Urothelium cell line (cell line): ENCODE results near the gene TEK.
A peak's percentile ranks its signal among the peaks of the same experiment; 100 is the strongest.

Source experiments
- DNase-seq: peaks from one replicate; pipeline ENCODE4 v3.0.0; 2011; ENCODE audit warnings: low spot score, mixed read lengths
- FAIRE-seq: peaks from 2 replicates; lab custom pipeline; 2011; peaks lifted over from hg19 to GRCh38; lab: Jason Lieb, UNC

The TEK gene

DNA sequence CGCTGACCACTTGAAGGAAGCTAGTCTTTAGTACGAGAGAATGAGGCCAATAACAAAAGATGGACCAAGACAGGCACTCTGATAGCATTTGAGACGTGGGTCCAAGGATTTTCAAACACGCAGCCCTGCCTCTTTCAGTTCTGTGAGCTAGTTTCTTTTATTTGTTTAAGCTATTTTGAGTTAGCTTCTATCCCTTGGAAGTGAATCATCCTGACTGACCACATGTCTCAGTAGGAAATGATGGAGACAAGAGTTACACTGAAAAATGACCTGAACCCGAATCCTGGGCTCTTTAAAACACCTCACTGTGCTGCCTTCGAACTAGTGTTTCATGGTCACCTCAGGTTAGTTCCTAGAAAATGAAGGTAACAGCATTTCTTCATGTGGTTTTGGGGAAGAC lies 9.9 kb downstream of the TEK start:
- DNase-seq (peak; percentile 50), FAIRE-seq (no peak)

DNA sequence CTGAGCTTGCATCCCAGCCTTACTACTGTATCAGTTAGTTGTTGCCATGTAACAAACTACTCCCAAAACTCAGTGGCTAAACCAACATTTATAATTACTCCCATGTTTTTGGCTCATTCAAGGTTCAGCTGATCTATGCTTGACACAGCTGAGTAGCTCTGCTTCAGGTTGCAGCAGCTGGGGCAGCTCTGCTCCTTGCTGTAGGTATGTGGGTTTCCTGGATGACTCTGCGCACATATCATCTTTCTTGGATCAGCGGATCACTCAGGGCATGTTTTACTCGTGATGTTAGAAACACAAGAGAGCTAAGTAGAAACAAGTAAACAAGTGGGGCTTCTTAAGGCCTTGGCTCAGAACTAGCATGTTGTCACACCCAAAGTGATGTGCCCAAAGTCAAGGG lies 15.1 kb downstream of the TEK start:
- DNase-seq (no peak), FAIRE-seq (peak; percentile 87)

DNA sequence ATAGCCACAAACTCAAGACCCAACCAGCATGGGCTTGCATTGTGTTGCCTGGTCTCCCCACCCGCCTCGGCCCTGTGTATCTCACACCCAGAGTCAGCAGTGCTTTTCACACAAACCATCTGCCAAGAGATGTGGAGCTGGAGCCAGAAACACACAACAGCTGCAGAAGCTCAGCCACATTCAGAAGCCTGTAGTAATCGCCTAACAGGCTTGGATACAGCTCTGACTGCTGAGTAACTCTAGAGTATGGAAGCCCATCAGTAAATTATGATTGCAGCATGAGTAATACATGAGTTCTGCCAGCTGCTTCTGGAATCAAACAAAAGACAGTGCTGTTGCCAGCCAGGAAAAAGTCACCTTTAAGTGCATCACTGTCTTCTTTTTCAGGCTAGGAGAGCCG lies 16.0 kb downstream of the TEK start:
- DNase-seq, result peak; percentile 90
- peak; percentile 88 for FAIRE-seq

DNA sequence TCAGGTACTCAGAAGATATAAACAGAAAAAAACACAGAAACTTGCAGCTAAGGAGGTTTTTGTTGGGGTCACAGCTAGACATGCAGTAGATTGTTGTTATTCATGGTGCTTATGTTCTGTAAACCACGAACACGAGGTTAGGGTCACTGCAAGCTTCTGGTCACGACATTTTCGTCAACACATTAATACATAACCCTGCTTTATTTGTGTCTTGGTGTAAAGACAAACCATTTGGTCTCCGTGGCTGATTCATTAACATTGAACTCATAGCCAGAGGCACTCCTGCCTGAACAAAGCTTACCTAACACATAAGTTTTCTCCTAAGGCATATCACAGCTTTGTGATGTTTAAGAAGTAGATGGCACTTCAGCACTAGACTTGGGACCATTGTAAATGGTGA lies 16.9 kb downstream of the TEK start:
- DNase-seq (no peak), FAIRE-seq (peak; percentile 96)

DNA sequence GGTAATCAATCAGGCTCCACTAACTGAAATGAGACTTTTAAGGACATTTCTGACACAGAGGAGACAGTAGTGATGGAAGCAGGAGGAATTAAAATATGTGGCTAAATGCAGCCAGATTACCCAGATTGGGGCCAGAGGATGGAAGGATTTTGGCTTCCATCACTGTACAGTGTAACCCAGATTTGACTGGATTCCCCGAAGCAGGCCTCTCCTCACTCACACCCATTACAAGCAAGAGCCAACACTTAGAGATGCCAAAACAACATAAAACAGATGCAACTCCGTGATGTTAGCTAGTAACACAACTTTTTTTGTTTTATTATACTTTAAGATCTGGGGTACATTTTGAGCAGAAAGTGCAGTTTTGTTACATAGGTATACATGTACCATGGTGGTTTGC lies 17.6 kb downstream of the TEK start:
- no peak for FAIRE-seq

DNA sequence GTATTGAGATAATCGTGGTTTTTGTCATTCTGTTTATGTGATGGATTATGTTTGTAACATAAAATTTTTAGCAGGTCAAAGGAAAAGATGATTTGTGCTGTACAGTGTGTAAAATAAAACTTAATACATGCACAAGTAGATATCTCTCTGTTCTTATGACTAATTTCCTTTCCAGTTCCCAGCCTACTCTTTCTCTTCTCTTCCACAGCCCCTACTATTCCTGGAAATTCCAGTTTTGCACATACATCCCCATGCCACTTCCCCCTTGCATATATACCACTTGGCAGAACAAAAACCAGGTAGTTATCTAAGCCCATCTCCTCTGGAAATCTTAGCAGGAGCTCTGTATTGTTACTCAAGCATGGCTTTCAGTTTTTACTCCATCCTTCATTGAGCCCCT lies 20.2 kb downstream of the TEK start:
- FAIRE-seq, result no peak
- no peak for DNase-seq

More for the DNA sequence above, 17.6 kb downstream of the TEK start:
- DNase-seq, result no peak

DNA sequence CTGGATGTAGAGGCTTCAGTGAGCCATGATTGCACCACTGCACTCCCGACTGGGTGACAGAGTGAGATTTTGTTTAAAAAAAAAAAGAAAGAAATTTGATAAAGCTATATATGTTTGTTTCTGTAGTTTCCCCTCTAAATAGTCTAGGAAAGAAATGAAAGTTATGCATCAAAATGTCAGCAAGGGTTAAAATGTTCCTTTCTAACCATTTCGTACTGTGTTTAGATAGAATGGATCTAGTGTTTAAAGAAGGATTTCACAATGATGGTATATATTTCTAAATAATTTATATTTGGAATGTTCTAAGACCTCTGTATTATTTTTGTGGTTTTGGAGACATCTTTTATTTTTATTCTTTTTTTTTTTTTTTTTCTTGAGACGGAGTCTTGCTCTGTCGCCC lies 22.7 kb downstream of the TEK start:
- FAIRE-seq, result no peak
- DNase-seq, result no peak

DNA sequence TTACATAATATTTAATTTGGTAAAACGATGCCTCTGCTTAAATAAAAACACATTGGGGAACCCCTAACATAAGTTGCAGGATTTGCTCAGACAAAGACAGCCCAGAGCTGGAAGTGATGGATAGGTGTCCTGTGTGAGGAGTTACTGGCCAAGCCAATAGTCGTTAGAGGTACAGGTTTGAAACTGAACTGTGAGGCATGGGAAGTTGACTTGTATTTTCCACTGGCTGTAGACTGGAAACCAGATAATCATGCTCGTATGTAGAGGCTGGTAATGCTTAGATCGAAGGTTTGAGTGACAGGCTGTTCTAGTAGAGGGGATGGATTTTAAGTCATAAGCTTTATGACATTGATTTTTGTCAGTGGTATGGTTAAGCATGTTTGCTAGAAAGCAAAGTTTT lies 24.8 kb downstream of the TEK start:
- no peak for FAIRE-seq

DNA sequence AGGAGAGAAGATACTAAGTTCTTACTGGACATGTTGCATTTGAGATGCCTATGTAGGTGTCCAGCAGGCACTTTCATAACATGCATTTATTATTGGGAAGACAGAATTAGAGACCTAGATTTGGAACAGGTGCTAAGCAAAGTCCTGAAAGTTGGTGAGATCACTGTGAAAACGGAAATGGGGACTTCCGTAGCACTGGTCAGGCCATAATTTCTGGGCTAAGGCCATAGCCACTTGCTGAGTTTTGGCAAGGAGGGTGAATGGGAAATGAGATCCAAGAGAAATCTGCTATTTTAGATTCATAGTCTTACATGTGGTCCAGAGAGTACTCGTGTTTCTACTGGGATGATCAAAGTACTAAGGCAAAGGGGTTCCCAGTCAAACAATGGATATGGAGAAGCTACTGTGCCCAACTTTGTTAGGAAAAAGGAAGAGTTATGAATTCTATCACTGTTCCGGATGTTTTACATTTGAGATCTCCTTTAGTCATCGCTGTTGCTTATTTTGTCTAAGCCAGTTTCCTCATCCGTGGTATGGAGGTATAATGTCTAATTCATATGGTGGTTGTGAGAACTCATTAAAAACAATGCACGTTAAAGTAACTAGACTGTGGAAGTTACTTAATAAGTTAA lies 33.4 kb downstream of the TEK start:
- DNase-seq, result no peak
- peak; percentile 84 for FAIRE-seq

More for the DNA sequence above, 24.8 kb downstream of the TEK start:
- no peak for DNase-seq

DNA sequence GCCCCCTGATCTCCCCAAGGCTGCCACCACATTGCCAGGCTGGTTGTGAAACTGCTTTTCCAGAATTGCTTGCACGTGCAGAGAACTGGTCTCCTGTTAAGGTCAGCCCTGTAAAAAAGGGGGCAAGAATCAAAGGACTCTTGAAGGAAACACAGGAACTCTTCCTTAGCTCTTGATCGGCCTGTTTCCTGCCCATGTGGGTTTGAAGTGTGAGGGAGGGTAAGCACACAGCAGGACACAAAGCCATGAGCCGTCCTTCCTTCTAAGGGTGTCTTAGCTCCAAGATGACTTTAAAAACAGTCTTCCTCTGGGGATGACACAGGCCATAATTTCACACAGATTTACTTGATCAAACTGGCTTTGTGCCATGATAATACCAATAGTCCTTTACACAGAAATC lies 36.1 kb downstream of the TEK start:
- DNase-seq, result no peak
- FAIRE-seq, result peak; percentile 35

DNA sequence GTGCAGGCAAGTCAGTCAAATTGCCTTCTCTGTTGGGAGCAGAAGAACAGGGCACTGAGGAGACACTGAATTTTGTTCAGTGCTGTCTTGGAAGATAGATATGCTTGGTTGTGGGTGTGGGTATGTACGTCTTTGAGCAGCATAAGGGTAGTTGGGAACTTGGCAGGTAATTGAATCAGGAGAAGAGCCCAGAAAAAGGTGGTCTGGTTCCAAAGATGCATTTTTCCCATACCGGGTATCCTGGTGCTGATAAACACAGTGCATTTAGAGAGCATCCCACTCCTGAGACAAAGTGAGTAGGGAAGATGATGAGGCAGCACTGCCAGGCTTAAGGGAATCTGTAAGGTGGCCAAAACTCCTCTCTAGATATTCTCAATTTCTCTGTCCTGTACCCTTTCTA lies 40.6 kb downstream of the TEK start:
- DNase-seq, result no peak
- FAIRE-seq, result no peak

DNA sequence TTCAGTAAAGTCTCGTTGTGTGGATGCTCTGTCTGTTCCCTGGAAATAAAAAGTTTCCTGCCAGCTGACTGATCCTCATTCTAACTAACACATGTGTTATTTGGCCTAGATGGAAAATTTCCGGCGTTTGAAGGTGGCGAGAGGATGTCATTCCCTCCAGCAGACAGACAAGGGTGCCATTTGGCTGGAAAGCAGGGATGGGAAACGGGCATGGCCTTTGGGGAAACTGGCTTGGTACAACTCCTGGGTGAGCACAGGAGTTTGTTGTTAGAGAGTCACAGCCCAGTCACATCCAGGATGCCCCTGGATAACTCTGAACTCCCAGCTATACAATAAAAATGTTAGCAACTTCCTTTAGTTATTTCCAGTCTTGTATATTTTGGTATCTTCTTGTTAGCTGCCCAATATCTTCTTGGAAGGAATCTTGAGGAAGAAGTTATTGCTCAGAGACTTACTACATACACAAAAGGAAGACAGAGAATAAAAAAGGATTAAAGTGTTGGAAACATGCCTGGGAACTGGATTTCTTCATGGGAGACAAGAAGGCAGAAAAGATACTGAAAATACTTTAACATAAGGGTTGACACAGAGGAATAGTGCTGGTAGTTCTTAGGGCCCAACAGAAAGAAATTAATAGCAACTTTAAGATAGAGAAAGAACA lies 41.9 kb downstream of the TEK start:
- no peak for DNase-seq

DNA sequence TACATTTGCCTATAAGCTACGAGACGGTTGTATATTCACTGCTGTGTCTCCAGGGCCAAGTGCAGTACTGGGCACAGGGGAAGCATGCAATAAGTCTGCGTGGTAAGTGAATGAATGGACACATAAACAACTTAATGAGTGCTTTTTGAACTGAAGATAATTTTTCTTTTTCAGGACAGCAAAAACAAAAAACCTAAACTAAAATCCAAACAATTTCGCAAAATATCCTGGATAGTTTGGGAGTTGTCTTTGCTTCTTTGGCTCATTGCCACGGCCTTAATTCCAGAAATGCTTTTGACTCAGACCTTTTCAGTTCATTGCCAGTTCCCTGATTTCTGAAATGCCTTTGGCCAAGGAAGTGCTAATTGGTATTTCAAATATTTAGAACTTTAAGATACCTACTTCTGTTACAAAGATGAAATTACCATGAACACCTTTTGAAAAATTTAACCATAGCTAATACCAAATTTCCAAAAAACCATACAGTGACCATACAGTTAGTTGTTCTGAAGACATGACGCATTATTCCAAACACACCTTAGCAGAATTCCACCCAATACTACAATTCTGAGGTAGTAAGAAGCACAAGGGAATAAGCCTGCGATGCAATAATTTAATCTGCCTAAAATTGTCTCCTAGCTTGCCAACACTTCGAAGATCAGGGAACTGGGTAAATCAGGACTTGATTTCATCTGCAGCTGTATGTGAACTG lies 42.8 kb downstream of the TEK start:
- FAIRE-seq, result peak; percentile 97
- peak; percentile 67 for DNase-seq

More for the DNA sequence above, 41.9 kb downstream of the TEK start:
- peak; percentile 27 for FAIRE-seq

DNA sequence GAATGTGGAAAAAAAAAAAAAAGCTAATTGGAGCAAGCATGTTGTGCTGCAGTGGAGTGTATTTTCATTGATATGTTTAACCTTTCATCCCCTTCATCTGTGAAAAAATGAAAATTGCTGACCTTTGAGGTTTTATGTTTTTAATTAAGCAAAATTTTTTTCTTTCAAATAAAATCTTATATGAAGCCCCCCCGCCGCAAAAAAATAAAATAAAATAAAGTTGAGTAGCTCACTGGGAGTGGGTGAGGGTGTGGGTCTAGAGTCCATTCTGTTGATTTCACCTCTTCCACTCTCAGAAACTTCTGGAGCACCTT lies 43.3 kb downstream of the TEK start:
- DNase-seq (no peak), FAIRE-seq (no peak)

DNA sequence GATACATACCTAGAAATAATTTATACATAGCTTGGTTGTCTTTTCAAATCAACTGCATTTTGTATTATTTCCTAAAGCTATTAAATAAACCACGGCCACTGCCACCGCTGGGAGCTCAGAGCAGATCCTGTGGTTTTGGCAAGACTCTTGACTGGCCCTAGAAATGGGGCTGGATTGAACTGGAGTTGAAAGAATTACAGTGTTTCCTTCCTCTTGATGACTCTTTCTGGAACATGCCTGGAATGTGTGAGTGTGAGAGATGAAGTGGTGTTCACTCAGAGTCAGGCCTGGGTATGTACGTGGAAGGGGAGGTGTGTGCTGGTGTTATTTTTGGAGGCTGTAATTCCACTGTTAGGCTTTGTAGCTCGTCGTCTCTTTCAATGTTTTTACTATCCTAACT lies 45.9 kb downstream of the TEK start:
- DNase-seq, result peak; percentile 94
- peak; percentile 99 for FAIRE-seq

DNA sequence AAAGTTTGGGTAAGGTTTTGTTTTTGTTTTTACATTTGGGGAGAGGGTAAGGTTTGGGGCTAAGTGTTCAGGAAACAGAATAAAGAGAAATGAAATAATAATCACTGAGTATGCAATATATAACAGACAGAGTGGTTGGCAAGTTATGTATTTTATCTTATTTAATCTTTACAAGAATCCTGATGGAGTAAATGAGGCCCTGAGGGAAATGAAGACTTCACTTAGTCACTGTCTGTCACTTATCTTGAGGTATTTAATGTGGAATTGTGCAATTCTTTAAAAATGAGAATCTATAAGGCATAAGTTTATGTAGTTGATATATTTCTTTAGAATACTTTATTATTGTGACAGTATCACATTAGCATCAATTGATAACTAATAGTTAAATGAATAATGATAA lies 48.1 kb downstream of the TEK start:
- DNase-seq (no peak), FAIRE-seq (no peak)

DNA sequence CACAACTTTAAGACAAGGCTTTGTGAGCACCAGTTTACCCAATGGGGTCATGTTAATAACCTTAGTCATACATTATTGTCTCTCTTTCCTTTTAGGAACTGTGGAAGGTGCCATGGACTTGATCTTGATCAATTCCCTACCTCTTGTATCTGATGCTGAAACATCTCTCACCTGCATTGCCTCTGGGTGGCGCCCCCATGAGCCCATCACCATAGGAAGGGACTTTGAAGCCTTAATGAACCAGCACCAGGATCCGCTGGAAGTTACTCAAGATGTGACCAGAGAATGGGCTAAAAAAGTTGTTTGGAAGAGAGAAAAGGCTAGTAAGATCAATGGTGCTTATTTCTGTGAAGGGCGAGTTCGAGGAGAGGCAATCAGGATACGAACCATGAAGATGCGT lies 48.7 kb downstream of the TEK start:
- no peak for DNase-seq
- peak; percentile 91 for FAIRE-seq

DNA sequence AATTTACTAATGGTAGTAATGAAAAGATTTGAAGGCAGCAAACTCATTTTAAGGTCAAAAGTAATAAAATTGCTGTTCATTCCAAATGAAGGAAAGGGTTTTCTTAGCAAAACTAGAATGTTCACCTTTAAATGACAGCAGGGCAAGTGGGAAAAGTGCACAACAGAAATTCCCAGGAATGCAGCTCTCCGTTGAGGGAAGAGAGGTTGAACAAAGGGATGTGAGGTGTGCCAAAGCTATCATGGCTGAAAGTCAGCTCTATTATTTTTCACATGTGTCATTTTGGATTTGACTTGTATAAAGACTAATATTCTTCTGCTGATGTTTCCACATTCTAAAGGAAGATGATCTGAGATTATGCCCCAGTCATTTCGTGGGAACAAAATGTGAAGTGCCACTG lies 51.6 kb downstream of the TEK start:
- FAIRE-seq (peak; percentile 94), DNase-seq (no peak)

DNA sequence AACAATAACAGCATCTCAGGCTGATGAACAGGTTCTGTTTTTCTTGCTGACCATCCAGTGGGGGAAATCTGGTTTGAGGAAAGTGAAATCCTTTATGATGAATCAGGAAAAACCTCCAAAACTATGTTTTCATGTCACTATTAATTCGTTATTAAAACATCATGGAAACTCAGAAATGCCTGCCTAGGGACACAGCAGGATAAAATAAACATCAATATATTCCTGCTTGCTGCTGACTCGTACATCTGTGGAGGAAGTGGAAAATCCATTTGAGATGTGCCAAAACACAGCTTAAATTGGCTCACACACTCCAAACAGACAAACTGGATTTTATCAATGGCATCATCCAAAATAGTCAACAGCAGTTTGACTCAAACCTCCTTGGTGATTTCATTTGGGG lies 53.0 kb downstream of the TEK start:
- DNase-seq, result no peak

DNA sequence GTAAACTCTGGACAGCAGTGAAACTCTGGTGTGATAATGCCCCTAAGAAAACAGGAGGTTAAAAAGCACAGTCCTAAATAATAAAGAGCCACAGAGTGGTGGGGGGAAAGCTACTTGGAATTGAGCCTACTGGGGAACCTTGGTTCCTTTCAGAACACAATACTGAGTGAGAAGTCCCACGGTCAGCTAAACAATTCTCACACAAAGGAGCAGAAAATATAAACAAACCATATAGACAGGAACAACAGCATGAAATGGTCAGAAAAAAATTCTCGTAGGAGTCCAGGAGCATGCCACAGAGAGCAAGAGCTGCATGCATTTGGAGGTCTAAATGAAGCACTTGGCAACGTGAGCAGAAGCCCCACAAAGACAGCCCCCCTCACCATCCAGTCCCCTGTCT lies 56.0 kb downstream of the TEK start:
- no peak for FAIRE-seq

More for the DNA sequence above, 53.0 kb downstream of the TEK start:
- peak; percentile 84 for FAIRE-seq

DNA sequence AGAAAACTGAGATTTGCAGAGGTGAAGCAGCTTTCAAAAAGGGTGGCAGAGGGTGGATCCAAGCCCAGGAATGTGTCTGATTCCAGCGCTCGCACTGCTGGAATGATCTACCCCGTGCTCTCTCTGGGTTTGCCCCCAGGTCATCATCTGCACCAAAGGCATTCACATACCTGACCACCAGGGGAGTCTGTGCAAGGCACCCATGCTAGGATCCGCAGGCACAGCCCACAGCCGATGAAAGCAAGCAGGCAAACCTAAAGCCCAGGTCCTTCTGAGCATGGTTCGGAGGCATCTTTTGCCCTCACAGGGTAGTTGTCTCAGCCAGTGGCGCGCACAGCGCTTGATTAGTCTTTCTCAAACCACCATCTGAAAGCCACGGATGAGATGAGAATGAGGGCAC lies 56.6 kb downstream of the TEK start:
- DNase-seq (no peak), FAIRE-seq (no peak)

More for the DNA sequence above, 56.0 kb downstream of the TEK start:
- DNase-seq, result no peak

DNA sequence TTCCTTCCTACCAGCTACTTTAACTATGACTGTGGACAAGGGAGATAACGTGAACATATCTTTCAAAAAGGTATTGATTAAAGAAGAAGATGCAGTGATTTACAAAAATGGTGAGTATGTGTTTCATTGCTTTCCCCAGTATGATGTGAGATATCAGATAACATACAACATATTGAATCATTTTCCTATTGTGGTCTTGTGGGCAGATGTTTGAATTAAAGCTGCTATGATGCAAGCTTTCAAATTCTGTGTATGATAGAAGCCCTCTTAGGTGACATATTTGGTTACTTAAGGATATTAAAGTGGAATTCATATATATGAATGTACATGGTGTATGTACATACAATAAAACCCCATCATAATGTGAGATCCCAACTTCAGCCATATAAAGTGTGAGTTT lies 59.5 kb downstream of the TEK start:
- DNase-seq, result no peak
- no peak for FAIRE-seq
